ENCODE results near the gene ZNF785. TPM values are rescaled to one million over a fixed set of nuclear protein-coding genes. Genes with fewer than 3 reads are reported as not detected.
"Not testable (repeated sequence)": the region's sequence is repeated elsewhere in the genome, so short reads cannot be mapped to it uniquely, and the experiment has no call there.

ZNF785 gene
- total RNA-seq, 1 donor from 2014 or later, result 26.3 TPM

GRCh38 chr16:30604316-30604947 is 18.9 kb upstream of the ZNF785 start:
- ATAC-seq (no peak), DNase-seq (ENCODE audit: low spot score) (no peak)
- intact Hi-C loops (cut with DNase I), result loop anchor here (5.0 kb wide), 1 partner anchor 613 kb away; the partner anchor contains the start of gene PYDC1

- ATAC-seq (no peak), DNase-seq (ENCODE audit: low spot score) (no peak)
- intact Hi-C loops (cut with DNase I), result loop anchor here (5.0 kb wide), 1 partner anchor 613 kb away; the partner anchor contains the start of gene PYDC1
These were observed 18.4 kb upstream of the ZNF785 start for GRCh38 chr16:30603945-30604315.

- intact Hi-C loops (cut with DNase I), result loop anchor here (5.0 kb wide), 1 partner anchor 615 kb away; the partner anchor contains the start of gene PYDC1
- DNase-seq (ENCODE audit: low spot score) (no peak), ATAC-seq (peak; percentile 45)
These were observed 17.2 kb upstream of the ZNF785 start for GRCh38 chr16:30602616-30603277.

GRCh38 chr16:30601966-30602365 is 16.5 kb upstream of the ZNF785 start:
- DNase-seq (ENCODE audit: low spot score) (no peak), ATAC-seq (no peak)
- intact Hi-C loops (cut with DNase I), result loop anchor here (5.0 kb wide), 1 partner anchor 615 kb away; the partner anchor contains the start of gene PYDC1

GRCh38 chr16:30600929-30601328 is 15.4 kb upstream of the ZNF785 start:
- intact Hi-C loops (cut with DNase I), result loop anchor here (5.0 kb wide), 1 partner anchor 616 kb away; the partner anchor contains the start of gene PYDC1
- ATAC-seq (no peak), DNase-seq (ENCODE audit: low spot score) (no peak)

- intact Hi-C loops (cut with DNase I), result loop anchor here (5.0 kb wide), 1 partner anchor 617 kb away; the partner anchor contains the start of gene PYDC1
These were observed 14.7 kb upstream of the ZNF785 start for GRCh38 chr16:30600215-30600614.

GRCh38 chr16:30592871-30593270 is 7.4 kb upstream of the ZNF785 start:
- ATAC-seq, result no peak
- intact Hi-C loops (cut with DNase I), result no loop called here
- no peak for DNase-seq (ENCODE audit: low spot score)

More at GRCh38 chr16:30600215-30600614, 14.7 kb upstream of the ZNF785 start:
- DNase-seq (ENCODE audit: low spot score) (no peak), ATAC-seq (no peak)

- intact Hi-C loops (cut with DNase I); ATAC-seq: not testable (repeated sequence)
These were observed 5.4 kb upstream of the ZNF785 start for GRCh38 chr16:30590869-30591268.

GRCh38 chr16:30589582-30589981 is 4.1 kb upstream of the ZNF785 start:
- DNase-seq (ENCODE audit: low spot score); intact Hi-C loops (cut with DNase I); ATAC-seq: not testable (repeated sequence)

More at GRCh38 chr16:30590869-30591268, 5.4 kb upstream of the ZNF785 start:
- not testable (repeated sequence) for DNase-seq (ENCODE audit: low spot score)

GRCh38 chr16:30588651-30589050 is 3.2 kb upstream of the ZNF785 start:
- ATAC-seq (no peak), DNase-seq (ENCODE audit: low spot score) (no peak)
- intact Hi-C loops (cut with DNase I), result no loop called here

GRCh38 chr16:30585022-30585399 is 486 bp downstream of the ZNF785 start:
- DNase-seq (ENCODE audit: low spot score) (no peak), ATAC-seq (no peak)
- intact Hi-C loops (cut with DNase I), result no loop called here

- intact Hi-C loops (cut with DNase I), result no loop called here
- DNase-seq (ENCODE audit: low spot score), result peak; percentile 54
These were observed 2.7 kb downstream of the ZNF785 start for GRCh38 chr16:30582611-30583340.

GRCh38 chr16:30581457-30581856 is 4.0 kb downstream of the ZNF785 start:
- DNase-seq (ENCODE audit: low spot score) (no peak), ATAC-seq (no peak)
- intact Hi-C loops (cut with DNase I), result no loop called here

More at GRCh38 chr16:30582611-30583340, 2.7 kb downstream of the ZNF785 start:
- no peak for ATAC-seq

GRCh38 chr16:30574678-30575077 is 10.8 kb downstream of the ZNF785 start:
- DNase-seq (ENCODE audit: low spot score), result no peak
- intact Hi-C loops (cut with DNase I), result no loop called here
- ATAC-seq, result no peak

- intact Hi-C loops (cut with DNase I), result no loop called here
- ATAC-seq, result peak; percentile 97
- DNase-seq (ENCODE audit: low spot score), result peak; percentile 97
These were observed 13.8 kb downstream of the ZNF785 start, which contains the start of gene ZNF688 for GRCh38 chr16:30571445-30572322. Gene ZNF688, minus strand, starts transcription at chr16:30571714. Its CDS starts 85 bp downstream, at chr16:30571629.

- no peak for DNase-seq (ENCODE audit: low spot score)
- intact Hi-C loops (cut with DNase I), result no loop called here
- peak; percentile 9 for ATAC-seq
These were observed 14.7 kb downstream of the ZNF785 start for GRCh38 chr16:30570636-30571444.

- no peak for DNase-seq (ENCODE audit: low spot score)
- intact Hi-C loops (cut with DNase I), result no loop called here
- no peak for ATAC-seq
These were observed 15.5 kb downstream of the ZNF785 start for GRCh38 chr16:30569746-30570635.
